ENCODE results near the gene TREM2.

- TF ChIP-seq POLR2AphosphoS5 (IDR thresholded peaks at IDR 0.05) (no peak), CTCF (IDR thresholded peaks at IDR 0.05; ENCODE audit: poor library complexity, severe bottlenecking) (no peak)
Measured at GRCh38 chr6:41170547-41171160, 7.7 kb upstream of the TREM2 start.
